ENCODE measurements around the gene RNF213.

- no peak for TF ChIP-seq POLR2AphosphoS5 (IDR thresholded peaks at IDR 0.05; ENCODE audit: low read depth, low read length)
- TF ChIP-seq POLR2A (IDR thresholded peaks at IDR 0.05; ENCODE audit: borderline replicate concordance, extremely low read depth, insufficient read depth, insufficient read length): no peak
These were observed 76.7 kb downstream of the RNF213 start for GRCh38 chr17:80337195-80337895.
